SH-SY5Y (cell line): ENCODE data around the gene CELA3B.
"Not testable (repeated sequence)": the region's sequence is repeated elsewhere in the genome, so short reads cannot be mapped to it uniquely, and the experiment has no call there.

Experiments
- GATA2 ChIP-seq: IDR thresholded peaks from 2 replicates; pipeline ENCODE4 v1.6.1; 2011; ENCODE audit warnings: mild to moderate bottlenecking, low read depth, low read length
- GATA3 ChIP-seq: IDR thresholded peaks from 2 replicates; pipeline ENCODE4 v1.6.1; 2011; ENCODE audit warnings: low read depth, mild to moderate bottlenecking, low read length, moderate library complexity

DNA sequence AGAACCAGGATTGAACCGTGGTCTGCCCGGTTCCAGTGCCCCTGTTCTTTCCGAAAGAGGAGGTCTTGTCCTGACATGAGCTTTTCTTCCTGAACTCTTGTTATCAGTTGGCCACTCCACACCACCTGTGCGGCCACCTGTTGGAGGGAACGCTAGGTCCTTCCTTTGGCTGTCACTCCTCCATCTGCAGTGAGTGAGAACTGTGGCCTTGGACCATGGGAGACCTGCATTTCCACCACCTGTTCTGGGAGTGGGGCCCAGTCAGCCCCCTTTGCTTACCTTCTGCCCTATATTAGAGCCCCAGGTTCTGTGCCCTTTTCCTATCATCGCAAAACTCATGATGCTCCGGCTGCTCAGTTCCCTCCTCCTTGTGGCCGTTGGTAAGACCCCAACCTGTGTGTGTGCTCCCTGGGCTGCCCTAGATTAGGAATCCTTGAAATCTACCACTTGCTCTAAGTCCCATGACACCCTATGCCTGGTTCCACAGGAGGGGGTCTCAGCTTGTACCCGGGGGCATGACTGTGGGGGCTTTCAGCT lies at the start of gene CELA3B:
- TF ChIP-seq GATA3, GATA2: not testable (repeated sequence)
